GM12878 (cell line): ENCODE measurements around the gene DAAM1. TPM values are rescaled to one million over a fixed set of nuclear protein-coding genes. Genes with fewer than 3 reads are reported as not detected.

Experiments
- ATAC-seq: fragments of 200-7000 bp; cut with Tn5 transposase; 3 replicates; pipeline ENCODE4 v1.9.1; 2020; ENCODE audit warnings: mild to moderate bottlenecking, moderate library complexity
- BruUV-seq: library from RNA; stranded (reverse); fragments of 400-500 nt; replicated peaks from 2 replicates; lab custom pipeline; 2021; lab: Mats Ljungman, UMichigan
- CTCF ChIA-PET: fragments of 300-600 bp; sonication (Branson Sonifier 250); formaldehyde crosslinking; extraction: SDS; loops from one replicate; lab custom pipeline; 2021; ENCODE audit warnings: inconsistent platforms; lab: Yijun Ruan, JAX
- POLR2A ChIA-PET: fragments of 350-600 bp; formaldehyde crosslinking; extraction: SDS; loops from one replicate; lab custom pipeline; 2021; ENCODE audit warnings: inconsistent platforms; lab: Charles Lee
- RAD21 ChIA-PET: fragments of 300-600 bp; sonication (Branson Sonifier 250); formaldehyde crosslinking; loops from one replicate; lab custom pipeline; 2023; ENCODE audit warnings: antibody characterized with exemption; ENCODE audit not compliant: unreplicated experiment; lab: Charles Lee
- SMC1A ChIA-PET: fragments of 300-600 bp; sonication (Branson Sonifier 250); formaldehyde crosslinking; loops from one replicate; lab custom pipeline; 2023; ENCODE audit not compliant: unreplicated experiment, uncharacterized antibody; lab: Charles Lee
- DNase-seq: peaks from one replicate; pipeline ENCODE4 v3.0.0-alpha.2; 2011; ENCODE audit warnings: low read depth, low spot score
- FAIRE-seq: peaks from 3 replicates; lab custom pipeline; 2011; peaks lifted over from hg19 to GRCh38; lab: Jason Lieb, UNC
- H2AFZ ChIP-seq: 2 replicates; pipeline ENCODE4 v1.6.0; 2011; ENCODE audit warnings: low read depth, low read length, control low read depth; ENCODE audit not compliant: control insufficient read depth
- H3K27ac ChIP-seq: 2 replicates; pipeline ENCODE4 v1.5.1; 2011; ENCODE audit warnings: control low read depth; ENCODE audit not compliant: control insufficient read depth, insufficient read depth
- H3K27me3 ChIP-seq, 2 experiments: replicated peaks in 1 of 2; 2 replicates each; pipeline versions ENCODE4 v1.6.0 to v1.6.1; 2011; ENCODE audit warnings: low read length in 1 of 2; ENCODE audit not compliant: control insufficient read depth in 2 of 2, insufficient read depth in 2 of 2
- H3K36me3 ChIP-seq, 2 experiments: 2 replicates each; pipeline ENCODE4 v1.5.1; 2011; ENCODE audit warnings: low read length in 1 of 2; ENCODE audit not compliant: control insufficient read depth in 2 of 2, insufficient read depth in 2 of 2
- H3K4me1 ChIP-seq: 2 replicates; pipeline ENCODE4 v1.6.1; 2011; ENCODE audit warnings: mild to moderate bottlenecking, low read length, moderate library complexity, mixed read lengths; ENCODE audit not compliant: control insufficient read depth, insufficient read depth
- H3K4me2 ChIP-seq: 2 replicates; pipeline ENCODE4 v1.6.0; 2011; ENCODE audit warnings: control low read depth; ENCODE audit not compliant: control insufficient read depth, insufficient read depth
- H3K4me3 ChIP-seq: fragments of 200-600 bp; sonication (generic); 2 replicates; pipeline ENCODE4 v1.5.1; 2016
- H3K79me2 ChIP-seq: 2 replicates; pipeline ENCODE4 v1.6.0; 2011; ENCODE audit warnings: low read length; ENCODE audit not compliant: control insufficient read depth, insufficient read depth
- H3K9ac ChIP-seq: 2 replicates; pipeline ENCODE4 v1.8.0; 2011; ENCODE audit warnings: low read length, control low read depth, mixed read lengths; ENCODE audit not compliant: control insufficient read depth, insufficient read depth
- H3K9me3 ChIP-seq: replicated peaks from 3 replicates; pipeline ENCODE4 v1.5.1; 2011; ENCODE audit warnings: mild to moderate bottlenecking, low read length; ENCODE audit not compliant: control insufficient read depth, insufficient read depth
- H4K20me1 ChIP-seq: 2 replicates; pipeline ENCODE4 v1.6.0; 2011; ENCODE audit not compliant: control insufficient read depth, insufficient read depth
- ATF2 ChIP-seq: IDR thresholded peaks from 2 replicates; pipeline ENCODE4 v1.6.1; 2012; ENCODE audit warnings: low read length, inconsistent platforms
- BCL11A ChIP-seq: IDR thresholded peaks from 2 replicates; pipeline ENCODE4 v1.6.1; 2011; ENCODE audit warnings: low read depth, low read length
- BRCA1 ChIP-seq: IDR thresholded peaks from 2 replicates; pipeline ENCODE4 v1.6.1; 2011; ENCODE audit warnings: low read depth, low read length, improper control_type of control experiment
- CREB1 ChIP-seq: IDR thresholded peaks from 2 replicates; pipeline ENCODE4 v1.6.1; 2012; ENCODE audit warnings: low read depth, mild to moderate bottlenecking, inconsistent platforms
- ETV6 ChIP-seq, 2 experiments: fragments of 450-650 bp in 1 of 2; IDR thresholded peaks in 1 of 2; conservative IDR thresholded peaks in 1 of 2; 2 replicates each; pipeline ENCODE4 v1.6.1; 2014; ENCODE audit warnings: antibody characterized with exemption in 1 of 2, borderline replicate concordance in 1 of 2, low read depth in 1 of 2, mild to moderate bottlenecking in 1 of 2, moderate library complexity in 1 of 2
- HCFC1 ChIP-seq: fragments of 150-350 bp; IDR thresholded peaks from 2 replicates; pipeline ENCODE4 v1.6.1; 2014; ENCODE audit warnings: low read length
- IKZF2 ChIP-seq, 2 experiments: fragments of 450-650 bp; IDR thresholded peaks; 2 replicates each; pipeline ENCODE4 v1.6.1; 2017; ENCODE audit warnings: mild to moderate bottlenecking in 2 of 2, moderate library complexity in 2 of 2
- IRF4 ChIP-seq: IDR thresholded peaks from 2 replicates; pipeline ENCODE4 v1.6.1; 2011; ENCODE audit warnings: low read depth, low read length
- JUNB ChIP-seq: IDR thresholded peaks from 2 replicates; pipeline ENCODE4 v1.6.1; 2016; ENCODE audit warnings: antibody characterized with exemption, mild to moderate bottlenecking
- JUND ChIP-seq: IDR thresholded peaks from 2 replicates; pipeline ENCODE4 v1.6.1; 2012; ENCODE audit warnings: low read depth, mild to moderate bottlenecking, low read length, improper control_type of control experiment, moderate library complexity
- KLF5 ChIP-seq: fragments of 450-650 bp; IDR thresholded peaks from 2 replicates; pipeline ENCODE4 v1.6.1; 2014; ENCODE audit warnings: mild to moderate bottlenecking; ENCODE audit not compliant: partially characterized antibody
- MTA2 ChIP-seq: fragments of 450-650 bp; IDR thresholded peaks from 2 replicates; pipeline ENCODE4 v1.6.1; 2016; ENCODE audit warnings: low read depth, mild to moderate bottlenecking, moderate library complexity
- NBN ChIP-seq: fragments of 450-650 bp; IDR thresholded peaks from 2 replicates; pipeline ENCODE4 v1.6.1; 2016
- PAX8 ChIP-seq: fragments of 450-650 bp; IDR thresholded peaks from 2 replicates; pipeline ENCODE4 v1.6.1; 2017; ENCODE audit warnings: mild to moderate bottlenecking, moderate library complexity
- SIN3A ChIP-seq: IDR thresholded peaks from 2 replicates; pipeline ENCODE4 v1.6.1; 2012; ENCODE audit warnings: low read depth, low read length, improper control_type of control experiment
- SREBF2 ChIP-seq: IDR thresholded peaks from 2 replicates; pipeline ENCODE4 v1.6.1; 2012; ENCODE audit warnings: mild to moderate bottlenecking, low read length
- TARDBP ChIP-seq: IDR thresholded peaks from 2 replicates; pipeline ENCODE4 v1.6.1; 2016; ENCODE audit warnings: borderline replicate concordance
- WGBS: methylation state at CpG from one replicate; pipeline ENCODE4 v1.1.6; 2016; ENCODE audit warnings: low lambda C conversion rate; ENCODE audit not compliant: insufficient replicate concordance, insufficient coverage; ENCODE audit errors: missing lambda C conversion rate; 5-methylcytosine and 5-hydroxymethylcytosine counted together
- in situ Hi-C: fragments of 300-500 bp; cut with MboI; formaldehyde crosslinking; loops from 9 replicates; pipeline ENCODE4 v1.14.3; 2018; ENCODE audit warnings: mixed read lengths
- intact Hi-C: fragments of 100-400 bp; cut with micrococcal nuclease; formaldehyde crosslinking; loops from one replicate; pipeline ENCODE4 v1.14.2; 2022; ENCODE audit not compliant: unreplicated experiment
- polyA plus RNA-seq, 11 experiments: library from polyadenylated mRNA; depleted of rRNA in 4 of 11; unstranded in 6 of 11; stranded (reverse) in 5 of 11; fragments of >200 nt; fragmentation: Nextera tagmentation in 4 of 11; fragmentation: Illumina TruSeq in 1 of 11; extraction: Ambion mirVana in 4 of 11; extraction: Trizol in 1 of 11; gene quantifications; 1 replicate in 1 of 11; 2 replicates in 10 of 11; pipeline versions ENCODE4 v1.2.1 to v1.2.3, GENCODE V29; 2011 to 2016; ENCODE audit warnings: inconsistent platforms in 2 of 11, missing spikeins in 2 of 11, low read depth in 1 of 11
- total RNA-seq, 4 experiments: library from RNA; depleted of rRNA in 3 of 4; stranded (reverse); fragments of >200 nt in 3 of 4; fragmentation: Illumina TruSeq in 1 of 4; extraction: Trizol in 1 of 4; gene quantifications; 2 replicates each; pipeline versions ENCODE4 v1.2.1 to v1.2.3, GENCODE V29; 2013 to 2021
- TF ChIP-seq, protein P1 (sequence below): fragments of 450-650 bp; IDR thresholded peaks from 2 replicates; pipeline ENCODE4 v1.6.1; 2017; ENCODE audit warnings: mild to moderate bottlenecking, low read depth, inconsistent platforms; ENCODE audit not compliant: poor library complexity, severe bottlenecking

DAAM1 gene
- total and polyA plus RNA-seq, 10 of the 15 experiments (the other 5 are each of a cell fraction or from before 2014, with no cell fraction given) = 13.8 to 32.4 (median 24.2) TPM

GRCh38 chr14:59146484-59146883, 42.0 kb upstream of the DAAM1 start (continued):
- no peak for TF ChIP-seq ATF2
- no peak for TF ChIP-seq CREB1
- no peak for TF ChIP-seq ETV6 (conservative IDR thresholded peaks at IDR 0.05 in 1 of 2, IDR thresholded peaks at IDR 0.05 in 1 of 2; ENCODE audit: borderline replicate concordance in 1 of 2, low read depth in 1 of 2)
- no peak for TF ChIP-seq PAX8
- TF ChIP-seq JUND = no peak
- TF ChIP-seq SREBF2 = no peak

GRCh38 chr14:59147007-59147406, 41.5 kb upstream of the DAAM1 start:
- Histone ChIP-seq H3K4me3 (no peak overlapping the region), H3K9ac (no peak overlapping the region), H3K79me2 (no peaks in the 10 kb centered on the region), H3K4me2 (no peak overlapping the region), H3K9me3 (no peaks in the 10 kb centered on the region), H3K27me3 (no peaks in the 10 kb centered on the region), H3K36me3 (no peaks in the 10 kb centered on the region), H3K27ac (no peak overlapping the region), H2AFZ (no peak overlapping the region), H4K20me1 (no peaks in the 10 kb centered on the region), H3K4me1 (peaks cover 17% of the 10 kb centered on the region)
- ATAC-seq (no peak), DNase-seq (no peak), FAIRE-seq (no peak)
- no TSS peak for BruUV-seq
- intact Hi-C loops = no loop called here
- SMC1A ChIA-PET = interaction anchor here (0.6 to 1.0 kb wide), 2 partner anchors 19 to 285 kb away, joined by 3 read pairs; no protein-coding TSS in a partner anchor
- POLR2A ChIA-PET = interaction anchor here (0.6 to 0.8 kb wide), 2 partner anchors 43 to 826 kb away, joined by 3 to 7 read pairs; no protein-coding TSS in a partner anchor
- WGBS = 100% methylated on average over 1 of the region's 1 CpG
- in situ Hi-C loops = no loop called here
- CTCF ChIA-PET = interaction anchor here (0.9 to 2.0 kb wide), 2 partner anchors 18 to 23 kb away, joined by 3 to 5 read pairs; no protein-coding TSS in a partner anchor
- RAD21 ChIA-PET = interaction anchor here (1.0 to 1.4 kb wide), 2 partner anchors 41 to 297 kb away, joined by 3 read pairs; partner anchors contain the start of gene DAAM1
- TF ChIP-seq IRF4 (no peak), SIN3A (no peak), IKZF2 (IDR thresholded peaks at IDR 0.05) (no peak), NBN (no peak), ATF2 (no peak), BCL11A (no peak), HCFC1 (no peak), MTA2 (no peak), TARDBP (no peak), BRCA1 (no peak), CREB1 (no peak), JUNB (no peak), KLF5 (no peak)
- TF ChIP-seq, protein P1, sequence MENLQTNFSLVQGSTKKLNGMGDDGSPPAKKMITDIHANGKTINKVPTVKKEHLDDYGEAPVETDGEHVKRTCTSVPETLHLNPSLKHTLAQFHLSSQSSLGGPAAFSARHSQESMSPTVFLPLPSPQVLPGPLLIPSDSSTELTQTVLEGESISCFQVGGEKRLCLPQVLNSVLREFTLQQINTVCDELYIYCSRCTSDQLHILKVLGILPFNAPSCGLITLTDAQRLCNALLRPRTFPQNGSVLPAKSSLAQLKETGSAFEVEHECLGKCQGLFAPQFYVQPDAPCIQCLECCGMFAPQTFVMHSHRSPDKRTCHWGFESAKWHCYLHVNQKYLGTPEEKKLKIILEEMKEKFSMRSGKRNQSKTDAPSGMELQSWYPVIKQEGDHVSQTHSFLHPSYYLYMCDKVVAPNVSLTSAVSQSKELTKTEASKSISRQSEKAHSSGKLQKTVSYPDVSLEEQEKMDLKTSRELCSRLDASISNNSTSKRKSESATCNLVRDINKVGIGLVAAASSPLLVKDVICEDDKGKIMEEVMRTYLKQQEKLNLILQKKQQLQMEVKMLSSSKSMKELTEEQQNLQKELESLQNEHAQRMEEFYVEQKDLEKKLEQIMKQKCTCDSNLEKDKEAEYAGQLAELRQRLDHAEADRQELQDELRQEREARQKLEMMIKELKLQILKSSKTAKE = no peak
